ENCODE results near the gene GABPA. TPM values are rescaled to one million over a fixed set of nuclear protein-coding genes. Genes with fewer than 3 reads are reported as not detected.

GABPA gene
- polyA plus RNA-seq, 1 of the 3 experiments (the other 2 are of a cell fraction): 6.2 TPM

- TF ChIP-seq IRF3 (IDR thresholded peaks at IDR 0.05; ENCODE audit: low read depth, low read length) (no peak), MAX (IDR thresholded peaks at IDR 0.05; ENCODE audit: low read depth) (no peak), ZBTB33 (IDR thresholded peaks at IDR 0.05; ENCODE audit: borderline replicate concordance, low read depth) (no peak), CHD2 (IDR thresholded peaks at IDR 0.05; ENCODE audit: low read length, partially characterized antibody) (no peak), TAF1 (IDR thresholded peaks at IDR 0.05; ENCODE audit: borderline replicate concordance, low read depth, low read length) (no peak), RCOR1 (IDR thresholded peaks at IDR 0.05; ENCODE audit: low read length) (no peak), NRF1 (IDR thresholded peaks at IDR 0.05; ENCODE audit: low read depth, low read length) (no peak)
These were observed 34.0 kb upstream of the GABPA start (continued) for GRCh38 chr21:25700741-25701140.

- Histone ChIP-seq H3K27ac (ENCODE audit: low read depth in 2 of 2, low read length in 1 of 2) (no peak overlapping the region), H3K36me3 (replicated peaks in 1 of 2; ENCODE audit: control insufficient read depth in 1 of 2, insufficient read depth in 2 of 2, low read length in 1 of 2) (peaks cover 0 to 4% of the 10 kb centered on the region in 2 experiments), H3K4me2 (no peak overlapping the region), H3K9me2 (no peaks in the 10 kb centered on the region), H3K4me1 (ENCODE audit: control insufficient read depth in 1 of 2, insufficient read depth in 2 of 2, low read depth in 1 of 2, low read length in 1 of 2) (no peaks in the 10 kb centered on the region), H3K9me3 (no peaks in the 10 kb centered on the region), H3K9ac (no peak overlapping the region), H2AFZ (ENCODE audit: low read depth) (no peak overlapping the region), H3K79me2 (ENCODE audit: insufficient read depth) (no peaks in the 10 kb centered on the region), H3K27me3 (ENCODE audit: insufficient read depth) (no peaks in the 10 kb centered on the region), H3K4me3 (ENCODE audit: low read depth in 2 of 2, low read length in 1 of 2) (no peak overlapping the region), H3F3A (replicated peaks; ENCODE audit: insufficient read depth) (peaks cover 12% of the 10 kb centered on the region), H4K20me1 (ENCODE audit: insufficient read depth) (no peaks in the 10 kb centered on the region)
- ChIA-PET CTCF (interaction anchor here (0.6 to 4.8 kb wide), 3 partner anchors 78 to 602 kb away, joined by 3 to 34 read pairs (median 3); no protein-coding TSS in a partner anchor), POLR2A (no interaction called here)
- TF ChIP-seq RFX5 (IDR thresholded peaks at IDR 0.05; ENCODE audit: low read length): no peak
- TF ChIP-seq GATA2 (CRISPR knock-in tag; IDR thresholded peaks at IDR 0.05): no peak
- no peak for TF ChIP-seq USF2 (IDR thresholded peaks at IDR 0.05; ENCODE audit: borderline replicate concordance, low read depth, low read length)
- TF ChIP-seq IRF3 (IDR thresholded peaks at IDR 0.05; ENCODE audit: low read depth, low read length): no peak
- TF ChIP-seq TEAD4 (IDR thresholded peaks at IDR 0.05; ENCODE audit: borderline replicate concordance, insufficient read depth): no peak
- no peak for TF ChIP-seq RXRA (IDR thresholded peaks at IDR 0.05; ENCODE audit: borderline replicate concordance, low read depth)
- no peak for TF ChIP-seq ELF1 (IDR thresholded peaks at IDR 0.05)
- TF ChIP-seq USF1 (IDR thresholded peaks at IDR 0.05; ENCODE audit: borderline replicate concordance, low read depth): no peak
- TF ChIP-seq NRF1 (IDR thresholded peaks at IDR 0.05; ENCODE audit: low read depth, low read length): no peak
- no peak for TF ChIP-seq GABPA (IDR thresholded peaks at IDR 0.05; ENCODE audit: low read depth)
- TF ChIP-seq SIN3A (IDR thresholded peaks at IDR 0.05; ENCODE audit: borderline replicate concordance, low read depth, low read length): no peak
- TF ChIP-seq REST (IDR thresholded peaks at IDR 0.05; ENCODE audit: low read depth, low read length): no peak
- no peak for TF ChIP-seq FOSL2 (IDR thresholded peaks at IDR 0.05; ENCODE audit: borderline replicate concordance, low read depth)
- no peak for DNase-seq
- 86% methylated on average over 4 of the region's 4 CpGs for WGBS (ENCODE audit: low lambda C conversion rate)
These were observed 33.2 kb upstream of the GABPA start for GRCh38 chr21:25701529-25701928.

All from SK-N-SH (cell line).